Prostate gland (tissue), 2 donors: ENCODE data around the gene TMEM144. TPM values are rescaled to one million over a fixed set of nuclear protein-coding genes. Genes with fewer than 3 reads are reported as not detected.
A peak's percentile ranks its signal among the peaks of the same experiment; 100 is the strongest.

Experiments used
- DNase-seq: peaks from one replicate; pipeline ENCODE4 v3.0.0-alpha.2; 2019; ENCODE audit warnings: low spot score
- H3K27ac ChIP-seq, 2 donors: fragments of 200-600 bp; sonication (generic); 2 replicates each; pipeline ENCODE4 v1.5.1; 2017 to 2019
- H3K27me3 ChIP-seq: fragments of 200-600 bp; sonication (generic); replicated peaks from 2 replicates; pipeline ENCODE4 v1.5.1; 2019; ENCODE audit not compliant: insufficient read depth
- H3K36me3 ChIP-seq, 2 donors: fragments of 200-600 bp; sonication (generic); 1 replicate in 1 of 2; 2 replicates in 1 of 2; pipeline versions ENCODE4 v1.5.1 to v1.8.1; 2017 to 2019
- H3K4me1 ChIP-seq: fragments of 200-600 bp; sonication (generic); replicated peaks from 2 replicates; pipeline ENCODE4 v1.5.1; 2019
- H3K4me3 ChIP-seq, 2 donors: fragments of 200-600 bp; sonication (generic); 2 replicates each; pipeline ENCODE4 v1.5.1; 2017 to 2019
- H3K9me3 ChIP-seq: fragments of 200-600 bp; sonication (generic); 2 replicates; pipeline ENCODE4 v1.5.1; 2017
- CTCF ChIP-seq, 4 experiments: fragments of 200-600 bp in 2 of 4; fragments of 450-650 bp in 2 of 4; sonication (generic) in 2 of 4; IDR thresholded peaks; 1 replicate in 3 of 4; 2 replicates in 1 of 4; pipeline ENCODE4 v1.5.1; 2016 to 2019; ENCODE audit warnings: antibody characterized with exemption in 4 of 4, mild to moderate bottlenecking in 2 of 4, moderate library complexity in 2 of 4
- POLR2A ChIP-seq: fragments of 450-650 bp; IDR thresholded peaks from one replicate; pipeline ENCODE4 v1.6.1; 2016; ENCODE audit warnings: antibody characterized with exemption, mild to moderate bottlenecking
- POLR2AphosphoS5 ChIP-seq: sonication (generic); formaldehyde crosslinking; IDR thresholded peaks from one replicate; pipeline ENCODE4 v1.6.1; 2017; ENCODE audit warnings: antibody characterized with exemption
- WGBS: methylation state at CpG from one replicate; pipeline ENCODE4 v1.1.5; 2018; 5-methylcytosine and 5-hydroxymethylcytosine counted together
- intact Hi-C: fragments of 100-400 bp; cut with DNase I; formaldehyde crosslinking; loops from one replicate; pipeline ENCODE4 v1.14.2; 2022
- total RNA-seq, 2 donors: library from RNA; depleted of rRNA; stranded (reverse); fragments of >200 nt; gene quantifications; one replicate each; pipeline ENCODE4 v1.1.0, GENCODE V29; 2016

The TMEM144 gene
- total RNA-seq, 2 donors from 2014 or later: 7.5 to 8.1 TPM

DNA sequence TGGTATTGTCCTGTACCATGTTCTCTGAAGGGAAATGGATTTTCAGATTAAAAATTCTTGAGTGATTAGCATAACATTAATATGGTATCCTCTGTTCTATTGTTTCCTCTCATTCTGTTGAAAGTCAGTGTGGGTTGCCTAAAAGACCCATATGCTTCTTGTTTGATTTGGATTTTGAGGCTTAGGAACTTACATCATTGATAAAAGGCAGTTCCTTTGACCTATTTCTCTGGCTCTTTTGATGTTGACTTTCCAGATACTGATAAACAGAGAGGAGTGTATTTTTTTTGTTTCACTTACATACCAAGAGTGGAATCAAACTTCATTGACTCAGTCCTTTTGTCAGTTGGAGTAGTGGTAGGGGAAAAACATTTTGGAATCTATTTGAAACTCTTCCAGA lies 32.8 kb downstream of the TMEM144 start:
- no peaks in the 10 kb centered on the region for H3K9me3 ChIP-seq
- DNase-seq: no peak
- no peak overlapping the region for H3K27ac ChIP-seq
- no peaks in the 10 kb centered on the region for H3K4me1 ChIP-seq
- H3K4me3 ChIP-seq: no peak overlapping the region
- TF ChIP-seq CTCF (IDR thresholded peaks at IDR 0.05): no peak
- no peak for TF ChIP-seq POLR2A
- no peak for TF ChIP-seq POLR2AphosphoS5
- intact Hi-C loops: no loop called here
- no peaks in the 10 kb centered on the region for H3K36me3 ChIP-seq
- no peaks in the 10 kb centered on the region for H3K27me3 ChIP-seq

DNA sequence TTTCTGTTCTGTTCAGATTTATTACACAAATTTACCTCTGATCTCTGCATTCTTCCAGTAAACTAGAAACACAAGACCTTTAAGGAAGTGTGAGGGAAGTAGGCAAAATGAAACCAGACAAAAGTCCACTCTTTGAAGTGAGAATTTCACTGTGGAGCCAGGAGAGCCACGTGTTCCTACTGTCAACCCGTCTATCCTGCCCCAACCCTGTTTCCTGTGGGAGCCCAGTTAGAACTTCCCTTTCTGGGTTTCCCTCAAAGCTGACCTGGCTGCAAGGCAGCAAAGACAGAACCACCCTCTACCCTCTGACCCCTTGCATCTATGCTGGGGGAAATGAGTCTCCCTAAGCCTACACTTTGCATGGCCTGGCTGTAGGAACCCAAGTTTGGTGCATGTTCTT lies 40.0 kb downstream of the TMEM144 start:
- no peaks in the 10 kb centered on the region for H3K4me1 ChIP-seq
- intact Hi-C loops: loop anchor here (5.0 kb wide), 1 partner anchor 258 kb away; no protein-coding TSS in a partner anchor
- H3K9me3 ChIP-seq: no peaks in the 10 kb centered on the region
- no peak overlapping the region for H3K27ac ChIP-seq
- TF ChIP-seq CTCF (IDR thresholded peaks at IDR 0.05) (no peak), POLR2AphosphoS5 (no peak), POLR2A (no peak)
- no peaks in the 10 kb centered on the region for H3K27me3 ChIP-seq
- no peaks in the 10 kb centered on the region for H3K36me3 ChIP-seq
- no peak overlapping the region for H3K4me3 ChIP-seq
- WGBS: 51% methylated on average over 2 of the region's 2 CpGs
- no peak for DNase-seq

- H3K9me3 ChIP-seq: no peaks in the 10 kb centered on the region
- no peak overlapping the region for H3K4me3 ChIP-seq
- TF ChIP-seq POLR2A (no peak), CTCF (IDR thresholded peaks at IDR 0.05) (peak in 3 of 4 experiments; percentile 51 to 60 (median 55))
- no peaks in the 10 kb centered on the region for H3K36me3 ChIP-seq
- no peaks in the 10 kb centered on the region for H3K4me1 ChIP-seq
- intact Hi-C loops: loop anchor here (5.0 kb wide), 1 partner anchor 261 kb away; no protein-coding TSS in a partner anchor
- DNase-seq: peak; percentile 55
- H3K27ac ChIP-seq: no peak overlapping the region
- H3K27me3 ChIP-seq: no peaks in the 10 kb centered on the region
- WGBS: 32% methylated on average over 6 of the region's 6 CpGs
Observed at GRCh38 chr4:158253350-158253980, 43.2 kb downstream of the TMEM144 start.

DNA sequence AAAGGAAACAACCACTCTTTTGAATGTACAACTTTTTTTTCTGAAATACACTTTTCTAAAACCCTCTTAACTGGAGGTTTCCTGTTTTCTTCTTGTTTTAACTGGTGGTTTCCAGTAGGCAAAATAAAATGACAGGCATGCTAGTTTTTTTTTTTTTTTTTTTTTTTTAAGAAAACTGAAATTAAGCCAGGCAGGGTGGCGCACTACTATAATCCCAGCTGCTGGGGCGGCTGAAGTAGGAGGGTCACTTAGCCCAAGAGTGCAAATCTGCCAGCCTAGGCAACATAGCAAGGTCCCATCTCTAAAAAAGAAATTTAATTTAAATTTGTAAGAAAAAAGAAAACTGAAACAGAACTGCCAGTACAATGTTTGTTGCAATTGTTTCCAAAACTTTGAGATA lies 44.0 kb downstream of the TMEM144 start:
- no peaks in the 10 kb centered on the region for H3K27me3 ChIP-seq
- no peak for TF ChIP-seq POLR2A
- no peak for TF ChIP-seq CTCF (IDR thresholded peaks at IDR 0.05)
- no peak for TF ChIP-seq POLR2AphosphoS5
- intact Hi-C loops: loop anchor here (5.0 kb wide), 1 partner anchor 262 kb away; no protein-coding TSS in a partner anchor
- no peak overlapping the region for H3K27ac ChIP-seq
- H3K4me3 ChIP-seq: no peak overlapping the region
- H3K4me1 ChIP-seq: no peaks in the 10 kb centered on the region
- WGBS: 92% methylated on average over 2 of the region's 2 CpGs
- H3K36me3 ChIP-seq: no peaks in the 10 kb centered on the region
- H3K9me3 ChIP-seq: no peaks in the 10 kb centered on the region
- no peak for DNase-seq

DNA sequence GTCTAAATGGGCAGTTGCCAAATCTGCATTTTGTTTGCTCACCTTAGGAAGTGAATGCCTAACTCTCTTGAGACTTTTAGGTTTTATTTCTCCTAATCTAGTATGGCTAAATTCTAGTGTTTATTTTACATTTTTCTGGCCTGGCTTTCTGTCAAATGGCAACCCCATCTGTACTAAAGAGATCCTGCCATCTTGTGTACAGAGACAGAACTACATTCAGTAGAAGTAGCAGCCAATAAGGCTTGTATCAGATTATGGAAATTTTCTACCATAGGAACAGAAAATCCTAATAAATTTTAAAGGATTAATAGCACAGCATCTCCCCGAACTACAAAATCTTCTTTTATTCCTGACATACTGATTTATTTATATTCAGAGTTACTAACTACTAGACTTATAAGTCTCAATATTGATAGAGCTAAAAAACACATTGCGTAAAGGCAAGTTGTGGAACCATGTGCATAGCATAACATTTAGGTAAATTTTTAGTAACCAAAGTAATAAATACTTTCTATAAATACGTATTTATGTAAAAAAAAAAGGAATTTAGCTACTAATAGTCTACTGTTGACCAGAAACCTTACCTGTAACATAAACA lies 45.5 kb downstream of the TMEM144 start:
- Histone ChIP-seq H3K27me3 (no peaks in the 10 kb centered on the region), H3K4me1 (no peaks in the 10 kb centered on the region), H3K36me3 (no peaks in the 10 kb centered on the region), H3K27ac (no peak overlapping the region), H3K4me3 (no peak overlapping the region), H3K9me3 (no peaks in the 10 kb centered on the region)
- intact Hi-C loops: no loop called here
- WGBS: 40% methylated on average over 3 of the region's 3 CpGs
- peak; percentile 9 for DNase-seq
- no peak for TF ChIP-seq POLR2A
- peak; percentile 20 for TF ChIP-seq POLR2AphosphoS5
- TF ChIP-seq CTCF (IDR thresholded peaks at IDR 0.05): peak; percentile 53 to 81 (median 68)
